Measurements from ENCODE around the gene TMEM18.

DNA sequence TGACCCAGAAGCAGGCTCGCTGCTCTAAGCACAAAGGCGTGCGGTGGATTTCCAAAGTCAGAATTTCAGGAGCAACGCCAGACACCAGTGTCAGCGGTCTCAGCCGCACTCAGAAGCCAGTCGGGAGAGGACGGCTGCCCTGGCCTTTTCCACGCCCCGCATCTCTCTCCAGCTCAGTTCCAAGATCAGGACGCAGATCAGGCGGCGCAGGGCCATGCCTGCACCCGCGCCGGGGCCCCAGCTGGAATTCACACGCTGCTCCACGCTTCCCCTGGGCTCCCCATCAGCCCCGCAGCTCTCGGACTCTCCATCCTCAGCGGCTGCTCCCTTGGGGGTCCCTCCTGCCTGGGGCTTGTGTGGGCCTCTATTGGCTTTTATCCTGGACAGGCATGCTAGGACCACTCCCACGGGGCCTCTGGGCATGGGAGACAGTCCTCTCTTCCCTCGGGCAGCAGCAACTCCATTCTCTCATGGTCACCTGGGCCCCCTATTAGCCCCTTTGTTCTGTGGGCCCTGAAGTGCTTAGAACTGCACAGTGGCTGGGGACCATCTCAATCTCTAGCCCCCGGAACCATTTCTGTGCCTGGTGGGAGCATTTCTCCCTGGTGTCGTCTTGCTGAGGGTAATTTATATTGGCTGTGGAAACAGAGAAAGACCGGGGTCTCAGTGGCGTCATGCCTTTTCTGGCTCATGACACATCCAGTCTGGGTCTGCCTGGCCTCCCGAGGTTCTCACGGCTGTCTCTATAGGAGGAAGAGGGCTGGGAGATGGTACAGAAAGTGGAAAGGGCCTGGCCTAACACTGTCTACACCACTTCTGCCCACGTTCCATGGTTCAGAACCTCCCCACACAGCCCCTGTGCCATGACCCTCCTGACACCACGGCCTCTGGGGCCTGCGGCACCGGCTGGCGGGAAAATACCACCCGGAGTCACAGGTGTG lies 14.9 kb upstream of the TMEM18 start:
- TF ChIP-seq, protein P1, sequence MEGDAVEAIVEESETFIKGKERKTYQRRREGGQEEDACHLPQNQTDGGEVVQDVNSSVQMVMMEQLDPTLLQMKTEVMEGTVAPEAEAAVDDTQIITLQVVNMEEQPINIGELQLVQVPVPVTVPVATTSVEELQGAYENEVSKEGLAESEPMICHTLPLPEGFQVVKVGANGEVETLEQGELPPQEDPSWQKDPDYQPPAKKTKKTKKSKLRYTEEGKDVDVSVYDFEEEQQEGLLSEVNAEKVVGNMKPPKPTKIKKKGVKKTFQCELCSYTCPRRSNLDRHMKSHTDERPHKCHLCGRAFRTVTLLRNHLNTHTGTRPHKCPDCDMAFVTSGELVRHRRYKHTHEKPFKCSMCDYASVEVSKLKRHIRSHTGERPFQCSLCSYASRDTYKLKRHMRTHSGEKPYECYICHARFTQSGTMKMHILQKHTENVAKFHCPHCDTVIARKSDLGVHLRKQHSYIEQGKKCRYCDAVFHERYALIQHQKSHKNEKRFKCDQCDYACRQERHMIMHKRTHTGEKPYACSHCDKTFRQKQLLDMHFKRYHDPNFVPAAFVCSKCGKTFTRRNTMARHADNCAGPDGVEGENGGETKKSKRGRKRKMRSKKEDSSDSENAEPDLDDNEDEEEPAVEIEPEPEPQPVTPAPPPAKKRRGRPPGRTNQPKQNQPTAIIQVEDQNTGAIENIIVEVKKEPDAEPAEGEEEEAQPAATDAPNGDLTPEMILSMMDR (tag by site-specific recombination; IDR thresholded peaks at IDR 0.05), result no peak
- TF ChIP-seq ZNF660 (tag by site-specific recombination; IDR thresholded peaks at IDR 0.05), result no peak
- no peak for TF ChIP-seq ZSCAN30 (tag by site-specific recombination; IDR thresholded peaks at IDR 0.05)
- TF ChIP-seq YY1 (tag by site-specific recombination; IDR thresholded peaks at IDR 0.05), result no peak
- no peak for TF ChIP-seq ZNF24 (tag by site-specific recombination; IDR thresholded peaks at IDR 0.05)
- TF ChIP-seq ZNF19 (tag by site-specific recombination; IDR thresholded peaks at IDR 0.05; ENCODE audit: low read depth), result no peak
- TF ChIP-seq, protein P2, sequence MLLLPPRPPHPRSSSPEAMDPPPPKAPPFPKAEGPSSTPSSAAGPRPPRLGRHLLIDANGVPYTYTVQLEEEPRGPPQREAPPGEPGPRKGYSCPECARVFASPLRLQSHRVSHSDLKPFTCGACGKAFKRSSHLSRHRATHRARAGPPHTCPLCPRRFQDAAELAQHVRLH (tag by site-specific recombination; IDR thresholded peaks at IDR 0.05), result no peak
- no peak for TF ChIP-seq ELK4 (IDR thresholded peaks at IDR 0.05; ENCODE audit: borderline replicate concordance, low read depth, low read length)
- no peak for TF ChIP-seq ZNF174 (tag by site-specific recombination; IDR thresholded peaks at IDR 0.05)
- no peak for TF ChIP-seq PRDM10 (tag by site-specific recombination; IDR thresholded peaks at IDR 0.05)
- TF ChIP-seq ZBTB1 (tag by site-specific recombination; IDR thresholded peaks at IDR 0.05), result no peak
- no peak for TF ChIP-seq ZNF623 (tag by site-specific recombination; IDR thresholded peaks at IDR 0.05)

Data from HEK293 (cell line).